Activated T-cell treated with anti-CD3 and anti-CD28 coated beads, Interleukin-2, amount 50 U/mL, for 1 hour (primary cell): ENCODE measurements around the gene CEP85L.
"Not testable (repeated sequence)": the region's sequence is repeated elsewhere in the genome, so short reads cannot be mapped to it uniquely, and the experiment has no call there.

Source experiments
- DNase-seq: peaks from one replicate; pipeline ENCODE4 v3.0.0-alpha.2; 2020

Gene CEP85L

GRCh38 chr6:118489990-118490389, 161.4 kb downstream of the CEP85L start:
- no peak for DNase-seq

DNA sequence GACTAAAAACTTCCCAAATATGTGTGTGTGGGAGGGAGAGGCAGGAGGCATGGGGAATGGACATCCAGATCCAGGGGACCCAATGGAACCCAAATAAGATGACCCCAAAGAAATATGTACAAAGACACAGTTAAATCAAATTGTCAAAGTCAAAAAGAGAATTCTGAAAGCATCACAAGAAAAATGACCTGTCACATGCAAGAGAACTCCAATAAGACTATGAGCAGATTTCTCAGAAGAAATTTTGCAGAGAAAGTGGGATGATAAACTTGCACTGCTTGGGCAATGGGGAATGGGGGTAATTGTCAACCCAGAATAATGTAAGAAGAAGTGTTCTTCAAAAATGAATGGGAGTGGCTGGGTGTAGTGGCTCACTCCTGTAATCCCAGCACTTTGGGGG, 162.8 kb downstream of the CEP85L start:
- DNase-seq = no peak

DNA sequence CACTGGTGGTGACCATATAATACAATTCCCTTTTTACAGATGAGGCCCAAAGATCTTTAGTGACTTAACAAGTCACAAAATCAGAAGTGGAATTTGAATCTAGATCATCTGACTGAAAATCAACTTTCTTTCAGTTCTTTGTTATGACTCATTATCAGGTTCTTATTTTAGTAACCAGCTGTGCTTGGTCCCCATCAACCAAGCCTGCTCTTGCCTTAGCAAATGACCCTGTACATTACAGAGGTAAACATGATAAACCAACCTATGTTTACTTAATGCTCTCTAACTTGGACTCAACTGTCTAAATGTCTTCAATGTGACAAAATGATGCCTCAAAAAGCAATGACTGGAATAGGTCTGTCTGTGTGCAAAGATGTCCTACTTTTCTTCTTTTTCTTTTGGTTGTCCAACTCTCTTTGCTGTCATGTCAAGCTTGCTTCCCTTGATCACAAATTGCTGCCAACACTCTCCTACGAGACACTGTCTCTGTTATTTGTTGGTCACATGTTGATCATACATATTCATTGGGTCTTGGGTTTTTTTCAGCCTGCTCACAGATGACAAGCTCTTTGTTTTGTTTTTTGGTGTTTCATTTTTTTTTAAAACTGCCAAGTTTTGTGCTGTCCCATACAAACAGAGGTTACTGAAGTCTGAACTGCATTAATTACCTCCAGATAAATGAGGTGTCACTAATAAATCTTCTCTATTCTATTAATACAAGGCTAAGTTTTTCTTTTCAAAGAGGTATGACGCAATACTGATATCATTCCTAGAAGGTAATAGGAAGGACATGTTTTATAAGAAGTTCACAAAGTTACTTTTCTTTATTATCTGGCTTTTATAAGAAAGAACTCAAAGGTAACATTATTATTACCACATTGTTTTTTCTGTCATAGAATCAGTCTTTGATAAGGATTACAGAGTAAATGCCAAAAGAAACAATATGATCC, 165.5 kb downstream of the CEP85L start:
- no peak for DNase-seq

- no peak for DNase-seq
These were observed 174.8 kb downstream of the CEP85L start for GRCh38 chr6:118476551-118476950.

GRCh38 chr6:118473266-118473665, 178.1 kb downstream of the CEP85L start:
- no peak for DNase-seq

- no peak for DNase-seq
These were observed 181.9 kb downstream of the CEP85L start for GRCh38 chr6:118469468-118469867.

DNA sequence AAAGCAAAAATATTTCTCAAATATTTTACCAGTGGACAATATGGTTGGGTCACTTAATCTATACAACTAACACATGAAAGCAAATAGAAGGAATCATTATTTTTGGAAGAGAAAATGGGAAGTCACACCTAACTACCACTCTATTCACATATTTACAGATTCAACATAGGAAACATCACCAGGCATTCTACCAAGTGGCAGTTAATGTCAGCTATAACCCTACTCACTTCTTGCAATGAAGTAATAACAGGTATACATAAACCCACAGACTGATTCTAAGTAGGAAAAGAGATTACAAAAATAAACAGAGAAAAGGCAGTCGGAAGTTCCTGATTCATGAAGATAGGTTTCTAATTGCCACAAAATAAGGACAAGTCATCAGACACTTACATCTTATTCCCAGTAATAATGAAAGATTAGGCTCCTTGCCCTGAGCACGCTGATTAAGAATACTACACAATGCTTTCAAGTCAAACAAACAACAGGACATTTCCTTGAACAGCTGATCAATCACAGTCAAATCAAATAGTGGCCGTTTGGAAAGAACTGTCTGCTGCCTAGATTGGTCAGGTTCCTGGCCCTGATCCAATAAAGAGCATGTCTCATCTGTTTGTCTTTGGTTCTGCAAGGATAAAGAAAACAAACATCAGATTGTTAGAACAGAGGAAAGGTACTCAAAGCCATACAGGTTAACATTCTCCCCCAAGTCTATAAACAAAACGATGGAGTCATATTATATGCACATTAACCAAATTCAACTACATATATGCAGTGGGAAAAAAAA, 182.5 kb downstream of the CEP85L start:
- DNase-seq = no peak

DNA sequence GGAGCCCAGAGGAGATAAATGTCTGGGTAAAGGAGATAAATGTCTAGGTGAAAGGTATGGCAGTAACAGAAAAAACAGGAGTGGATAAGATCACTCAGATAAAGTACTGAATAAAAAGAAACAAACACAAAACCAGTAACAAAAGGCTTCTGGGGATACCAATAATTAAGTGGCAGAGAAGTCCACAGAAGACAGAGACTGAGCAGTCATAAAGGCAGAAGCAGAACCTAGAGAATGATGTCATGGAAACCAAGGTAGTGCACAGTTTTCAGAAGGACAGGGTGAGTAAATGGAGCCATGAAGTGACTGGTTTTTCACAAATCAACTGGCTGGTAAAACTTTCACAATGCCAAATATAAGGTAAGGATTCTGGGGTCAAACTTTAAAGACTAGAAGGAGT, 184.2 kb downstream of the CEP85L start:
- no peak for DNase-seq

DNA sequence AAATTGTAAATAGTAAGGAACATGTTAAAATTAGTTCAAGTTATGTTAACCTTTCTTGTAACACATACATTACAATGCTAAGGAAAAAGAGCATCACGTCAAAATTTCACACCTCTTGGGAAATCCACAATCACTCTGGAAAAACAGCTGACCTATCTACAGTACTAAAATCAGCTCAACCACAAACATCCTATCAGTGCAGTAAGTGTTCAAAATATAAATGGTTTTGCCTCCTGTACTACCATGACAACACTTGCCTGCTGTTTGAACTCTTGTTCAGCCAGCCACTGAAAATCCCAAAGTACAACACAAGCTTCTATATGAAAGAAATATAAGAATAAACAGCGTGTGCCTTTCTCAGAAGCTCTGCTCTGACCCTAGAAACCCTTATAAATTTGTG, 186.8 kb downstream of the CEP85L start:
- no peak for DNase-seq

- DNase-seq = no peak
These were observed 190.4 kb downstream of the CEP85L start for GRCh38 chr6:118460958-118461470.

DNA sequence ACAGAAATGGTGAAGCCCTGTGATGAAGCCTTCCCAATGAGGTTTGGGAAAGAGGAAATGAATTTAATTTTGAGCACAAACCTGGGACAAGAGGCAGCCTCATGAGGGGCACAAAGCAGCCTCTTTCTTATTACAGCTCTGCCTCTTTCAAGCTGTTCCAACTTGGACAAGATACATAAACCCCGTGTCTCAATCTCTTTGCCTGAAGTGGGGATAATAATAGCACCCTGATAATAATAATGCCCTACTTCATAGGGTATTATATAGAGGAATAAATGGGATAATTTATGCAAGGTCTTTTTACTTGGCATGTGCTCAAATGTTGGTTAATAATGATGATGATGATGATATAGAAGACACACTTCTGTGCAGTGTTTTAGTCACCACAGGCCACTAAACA, 194.4 kb downstream of the CEP85L start:
- no peak for DNase-seq

DNA sequence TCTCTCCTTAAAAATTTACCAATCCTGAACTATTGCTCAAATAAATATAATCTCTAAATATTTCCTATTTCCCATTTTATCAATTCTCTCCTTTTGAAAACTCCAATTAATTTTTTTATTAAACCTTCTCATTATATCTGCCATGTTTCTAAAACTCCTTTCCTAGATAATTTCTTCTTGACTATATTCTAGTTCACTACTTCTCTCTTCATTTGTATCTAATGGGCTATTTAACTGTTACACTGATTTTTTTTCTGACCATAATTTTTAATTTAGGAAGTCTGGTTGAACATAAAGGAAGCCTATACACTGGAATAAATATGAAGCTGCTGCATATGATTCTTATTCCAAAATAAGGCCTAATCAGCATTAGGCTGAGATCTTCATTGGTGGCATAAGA, 199.6 kb downstream of the CEP85L start:
- no peak for DNase-seq

- DNase-seq = no peak
These were observed 206.6 kb downstream of the CEP85L start for GRCh38 chr6:118444796-118445195.

- no peak for DNase-seq
These were observed 214.9 kb downstream of the CEP85L start for GRCh38 chr6:118436482-118436881.

DNA sequence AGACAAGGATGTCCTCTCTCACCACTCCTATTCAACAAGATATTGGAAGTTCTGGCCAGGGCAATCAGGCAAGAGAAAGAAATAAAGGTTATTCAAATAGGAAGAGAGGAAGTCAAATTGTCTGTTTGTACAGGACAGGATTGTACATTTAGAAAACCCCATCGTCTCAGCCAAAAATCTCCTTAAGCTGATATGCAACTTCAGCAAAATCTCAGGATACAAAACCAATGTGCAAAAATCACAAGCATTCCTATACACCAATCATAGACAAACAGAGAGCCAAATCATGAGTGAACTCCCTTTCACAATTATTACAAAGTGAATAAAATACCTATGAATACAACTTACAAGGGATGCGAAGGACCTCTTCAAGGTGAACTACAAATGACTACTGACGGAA, 217.2 kb downstream of the CEP85L start:
- not testable (repeated sequence) for DNase-seq

DNA sequence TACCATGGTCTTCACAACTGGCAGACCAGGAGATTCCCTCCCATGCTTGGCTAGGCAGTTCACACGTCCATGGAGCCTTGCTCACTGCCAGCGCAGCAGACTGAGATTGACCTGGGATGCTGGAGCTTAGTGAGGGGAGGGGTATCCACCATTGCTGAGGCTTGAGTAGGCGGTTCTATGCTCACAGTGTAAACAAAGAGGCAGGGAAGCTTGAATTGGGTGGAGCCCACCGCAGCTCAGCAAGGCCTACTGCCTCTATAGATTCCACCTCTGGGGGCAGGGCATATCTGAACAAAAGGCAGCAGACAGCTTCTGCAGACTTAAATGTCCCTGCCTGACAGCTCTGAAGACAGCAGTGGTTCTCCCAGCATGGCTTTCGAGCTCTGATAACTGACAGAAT, 230.1 kb downstream of the CEP85L start:
- not testable (repeated sequence) for DNase-seq

DNA sequence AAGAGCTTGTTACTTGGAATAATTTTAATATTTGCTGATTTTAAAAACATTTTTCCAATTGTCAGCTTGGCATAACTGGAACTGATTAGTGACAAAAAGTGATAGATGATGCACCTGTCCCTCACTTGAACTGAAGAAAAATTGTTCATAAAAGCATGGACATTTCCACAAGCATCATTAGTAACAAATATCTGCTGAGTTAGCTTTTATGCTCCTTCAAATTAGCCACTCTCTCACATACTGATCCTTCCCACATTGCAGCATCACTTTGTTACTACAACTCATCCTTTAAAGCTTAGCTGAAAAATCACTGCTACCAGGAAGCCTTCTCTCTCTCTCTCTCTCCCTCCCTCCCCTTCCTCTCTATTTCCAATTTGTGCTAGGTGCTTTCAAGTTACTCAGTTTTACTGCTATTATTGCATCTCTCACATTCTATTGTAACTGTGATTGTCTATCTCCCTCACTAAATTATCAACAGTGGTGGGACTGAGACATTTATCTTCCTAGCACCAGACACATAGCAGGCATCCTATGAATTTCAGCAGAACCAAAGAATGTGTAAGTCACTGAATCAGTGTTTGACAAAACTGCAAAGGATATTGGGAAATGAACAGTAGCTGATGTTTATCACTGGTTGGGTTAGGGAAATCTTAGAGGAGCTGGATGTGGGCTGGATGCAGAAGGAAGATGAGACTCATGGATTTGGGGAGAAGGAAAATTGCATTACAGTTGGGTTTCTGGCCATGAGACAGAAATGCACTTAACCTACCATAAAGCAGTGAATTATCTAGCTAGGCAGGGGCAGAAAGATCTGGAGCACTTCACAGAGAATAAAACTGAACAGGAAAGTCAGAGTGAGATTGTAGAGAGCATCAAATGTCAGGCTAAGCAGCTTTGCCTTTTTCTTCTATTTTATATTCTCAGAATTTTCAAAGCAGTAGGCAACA, 231.7 kb downstream of the CEP85L start:
- no peak for DNase-seq
